Karpas-422 (cell line): ENCODE measurements around the gene WNT7A. TPM values are rescaled to one million over a fixed set of nuclear protein-coding genes. Genes with fewer than 3 reads are reported as not detected.

ENCODE experiments used
- DNase-seq: peaks from one replicate; pipeline ENCODE4 v3.0.0-alpha.2; 2015
- H2AFZ ChIP-seq: fragments of 200-600 bp; sonication (generic); 2 replicates; pipeline ENCODE4 v1.6.1; 2014; ENCODE audit warnings: antibody characterized with exemption, low read length, mixed read lengths
- H3K27ac ChIP-seq: fragments of 200-600 bp; sonication (generic); 2 replicates; pipeline ENCODE4 v1.5.1; 2014; ENCODE audit warnings: mild to moderate bottlenecking, low read length, moderate library complexity
- H3K27me3 ChIP-seq: fragments of 200-600 bp; sonication (generic); 2 replicates; pipeline ENCODE4 v1.6.1; 2014; ENCODE audit warnings: low read length, mixed read lengths
- H3K36me3 ChIP-seq: fragments of 200-600 bp; sonication (generic); 2 replicates; pipeline ENCODE4 v1.6.1; 2014; ENCODE audit warnings: low read length, mixed read lengths; ENCODE audit not compliant: insufficient read depth
- H3K4me1 ChIP-seq: fragments of 200-600 bp; sonication (generic); 2 replicates; pipeline ENCODE4 v1.6.1; 2014; ENCODE audit warnings: mild to moderate bottlenecking, low read length, mixed read lengths
- H3K4me2 ChIP-seq: fragments of 200-600 bp; sonication (generic); 2 replicates; pipeline ENCODE4 v1.6.1; 2014; ENCODE audit warnings: low read length, low read depth, mild to moderate bottlenecking; ENCODE audit not compliant: poor library complexity, severe bottlenecking
- H3K4me3 ChIP-seq: fragments of 200-600 bp; sonication (generic); 2 replicates; pipeline ENCODE4 v1.5.1; 2014; ENCODE audit warnings: mild to moderate bottlenecking, antibody characterized with exemption, low read length, mixed read lengths
- H3K79me2 ChIP-seq: fragments of 200-600 bp; sonication (generic); 2 replicates; pipeline ENCODE4 v1.6.1; 2014; ENCODE audit warnings: mild to moderate bottlenecking, low read length, mixed read lengths
- H3K9ac ChIP-seq: fragments of 200-600 bp; sonication (generic); 2 replicates; pipeline ENCODE4 v1.6.0; 2014; ENCODE audit warnings: low read length
- H3K9me2 ChIP-seq: fragments of 200-600 bp; sonication (generic), shearing (Covaris generic); replicated peaks from 2 replicates; pipeline ENCODE4 v1.6.0; 2014; ENCODE audit warnings: mild to moderate bottlenecking, low read length, moderate library complexity; ENCODE audit not compliant: insufficient read depth
- H3K9me3 ChIP-seq: fragments of 300-700, 200-600 bp; sonication (generic); 2 replicates; pipeline ENCODE4 v1.6.1; 2014; ENCODE audit warnings: low read length, mixed read lengths
- H4K20me1 ChIP-seq: fragments of 200-600 bp; sonication (generic); 2 replicates; pipeline ENCODE4 v1.6.1; 2014; ENCODE audit warnings: mild to moderate bottlenecking, antibody characterized with exemption, low read length, low read depth; ENCODE audit not compliant: insufficient read depth
- total RNA-seq: library from RNA; depleted of rRNA; stranded (reverse); fragments of >200 nt; shearing (Covaris generic); gene quantifications from 2 replicates; pipeline ENCODE4 v1.2.3, GENCODE V29; 2014; ENCODE audit warnings: low replicate concordance

WNT7A gene
- total RNA-seq, 1 experiment from 2014 or later = not detected

- Histone ChIP-seq H3K9me2 (no peaks in the 10 kb centered on the region), H3K79me2 (no peaks in the 10 kb centered on the region), H3K4me3 (no peak overlapping the region), H3K36me3 (no peaks in the 10 kb centered on the region), H3K27ac (no peak overlapping the region), H4K20me1 (no peaks in the 10 kb centered on the region), H3K27me3 (no peaks in the 10 kb centered on the region), H2AFZ (no peak overlapping the region), H3K4me2 (no peak overlapping the region), H3K9ac (no peak overlapping the region), H3K4me1 (no peaks in the 10 kb centered on the region), H3K9me3 (no peaks in the 10 kb centered on the region)
- no peak for DNase-seq
Measured at GRCh38 chr3:13828501-13829265, 51.2 kb downstream of the WNT7A start.

- Histone ChIP-seq H3K79me2 (no peaks in the 10 kb centered on the region), H3K4me2 (no peak overlapping the region), H3K36me3 (no peaks in the 10 kb centered on the region), H3K27me3 (no peaks in the 10 kb centered on the region), H3K9ac (no peak overlapping the region), H3K4me1 (no peaks in the 10 kb centered on the region), H3K9me3 (no peaks in the 10 kb centered on the region), H3K9me2 (no peaks in the 10 kb centered on the region), H3K4me3 (no peak overlapping the region), H3K27ac (no peak overlapping the region), H4K20me1 (no peaks in the 10 kb centered on the region), H2AFZ (no peak overlapping the region)
- no peak for DNase-seq
Measured at GRCh38 chr3:13827699-13828098, 52.2 kb downstream of the WNT7A start.

- H3K9me3 ChIP-seq = no peaks in the 10 kb centered on the region
- H3K4me1 ChIP-seq = no peaks in the 10 kb centered on the region
- no peak overlapping the region for H3K9ac ChIP-seq
- no peak overlapping the region for H3K4me3 ChIP-seq
- H2AFZ ChIP-seq = no peak overlapping the region
- no peaks in the 10 kb centered on the region for H3K79me2 ChIP-seq
- no peaks in the 10 kb centered on the region for H3K27me3 ChIP-seq
- H4K20me1 ChIP-seq = no peaks in the 10 kb centered on the region
- H3K36me3 ChIP-seq = no peaks in the 10 kb centered on the region
- H3K27ac ChIP-seq = no peak overlapping the region
- no peak overlapping the region for H3K4me2 ChIP-seq
- H3K9me2 ChIP-seq = no peaks in the 10 kb centered on the region
- DNase-seq = no peak
Measured at GRCh38 chr3:13827256-13827655, 52.6 kb downstream of the WNT7A start.

DNA sequence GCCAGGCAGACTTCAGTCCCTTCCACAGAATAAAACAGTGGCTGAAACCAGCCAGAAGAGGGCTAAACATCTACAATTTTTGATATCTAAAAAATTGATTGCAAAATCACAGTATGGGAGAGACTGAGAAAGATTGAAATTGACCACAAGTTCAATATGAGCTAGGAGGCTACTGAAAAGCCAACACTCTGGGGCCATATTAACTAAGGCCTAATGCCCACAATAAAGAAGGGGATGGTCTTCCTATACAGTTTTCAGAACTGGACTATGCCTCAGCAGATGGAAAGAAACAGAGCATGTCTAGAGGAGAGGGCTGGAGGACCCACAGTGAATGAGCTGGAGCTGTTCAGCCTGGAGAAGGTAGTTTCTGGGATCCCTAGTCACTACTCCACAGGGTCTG lies 53.2 kb downstream of the WNT7A start:
- Histone ChIP-seq H3K36me3 (no peaks in the 10 kb centered on the region), H2AFZ (no peak overlapping the region), H3K79me2 (no peaks in the 10 kb centered on the region), H3K27ac (no peak overlapping the region), H3K4me1 (no peaks in the 10 kb centered on the region), H4K20me1 (no peaks in the 10 kb centered on the region), H3K9ac (no peak overlapping the region), H3K4me2 (no peak overlapping the region), H3K9me3 (no peaks in the 10 kb centered on the region), H3K27me3 (no peaks in the 10 kb centered on the region), H3K4me3 (no peak overlapping the region), H3K9me2 (no peaks in the 10 kb centered on the region)
- DNase-seq = no peak

DNA sequence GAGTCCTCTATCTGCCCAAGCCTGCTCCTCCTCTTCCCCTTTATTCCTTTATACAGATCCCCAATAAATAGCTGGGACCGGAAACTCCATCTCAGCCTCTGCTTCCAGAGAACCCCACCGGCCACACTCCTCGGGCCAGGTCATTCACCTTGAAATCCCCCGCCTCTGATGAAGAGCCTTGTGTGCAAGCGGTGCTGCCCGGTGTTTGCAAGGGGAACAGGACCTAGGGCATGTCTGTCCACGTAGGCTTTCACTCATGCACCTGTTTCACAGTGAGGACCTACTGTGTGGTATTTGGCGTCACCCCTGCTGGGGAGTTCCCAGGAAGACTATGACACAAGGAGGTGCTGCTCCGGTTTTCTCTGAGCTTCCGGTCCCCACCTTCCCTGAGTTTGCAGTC lies 54.0 kb downstream of the WNT7A start:
- Histone ChIP-seq H3K9ac (no peak overlapping the region), H3K36me3 (no peaks in the 10 kb centered on the region), H2AFZ (no peak overlapping the region), H3K79me2 (no peaks in the 10 kb centered on the region), H3K27me3 (no peaks in the 10 kb centered on the region), H3K27ac (no peak overlapping the region), H3K9me2 (no peaks in the 10 kb centered on the region), H3K9me3 (no peaks in the 10 kb centered on the region), H3K4me1 (no peaks in the 10 kb centered on the region), H4K20me1 (no peaks in the 10 kb centered on the region), H3K4me3 (no peak overlapping the region), H3K4me2 (no peak overlapping the region)
- no peak for DNase-seq

- no peaks in the 10 kb centered on the region for H3K79me2 ChIP-seq
- no peaks in the 10 kb centered on the region for H3K36me3 ChIP-seq
- no peak overlapping the region for H3K4me3 ChIP-seq
- no peaks in the 10 kb centered on the region for H4K20me1 ChIP-seq
- H3K9me3 ChIP-seq = no peaks in the 10 kb centered on the region
- H2AFZ ChIP-seq = no peak overlapping the region
- H3K27ac ChIP-seq = no peak overlapping the region
- no peak for DNase-seq
- no peak overlapping the region for H3K4me2 ChIP-seq
- H3K27me3 ChIP-seq = no peaks in the 10 kb centered on the region
- no peaks in the 10 kb centered on the region for H3K9me2 ChIP-seq
- H3K9ac ChIP-seq = no peak overlapping the region
- H3K4me1 ChIP-seq = no peaks in the 10 kb centered on the region
Measured at GRCh38 chr3:13825311-13825579, 54.6 kb downstream of the WNT7A start.

- no peak overlapping the region for H3K4me2 ChIP-seq
- H3K36me3 ChIP-seq = no peaks in the 10 kb centered on the region
- DNase-seq = no peak
Measured at GRCh38 chr3:13824521-13825310, 55.2 kb downstream of the WNT7A start.

DNA sequence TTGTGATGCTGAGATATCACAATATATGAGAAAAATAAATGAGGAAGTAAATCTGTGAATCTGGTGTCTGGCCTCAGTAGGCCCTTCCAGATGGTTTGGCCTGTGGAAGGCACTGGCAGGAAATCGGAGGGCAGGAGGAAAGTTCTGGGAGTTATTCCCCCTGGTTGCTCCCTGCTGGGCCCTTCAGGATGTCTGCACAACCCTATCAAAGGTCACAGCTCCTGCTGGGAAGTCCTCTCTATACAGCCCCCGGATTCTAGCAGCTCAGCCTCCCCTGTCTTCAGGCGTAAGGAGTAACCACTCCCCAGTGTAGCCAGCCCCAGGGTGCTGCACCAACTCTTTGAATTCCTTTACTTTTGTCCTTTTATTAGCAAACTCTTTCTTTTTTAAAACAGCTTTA lies 56.2 kb downstream of the WNT7A start:
- H3K9me3 ChIP-seq = no peaks in the 10 kb centered on the region
- H3K4me3 ChIP-seq = no peak overlapping the region
- H4K20me1 ChIP-seq = no peaks in the 10 kb centered on the region
- H3K27ac ChIP-seq = no peak overlapping the region
- no peaks in the 10 kb centered on the region for H3K36me3 ChIP-seq
- no peak overlapping the region for H3K9ac ChIP-seq
- no peaks in the 10 kb centered on the region for H3K79me2 ChIP-seq
- H2AFZ ChIP-seq = no peak overlapping the region
- H3K9me2 ChIP-seq = no peaks in the 10 kb centered on the region
- no peaks in the 10 kb centered on the region for H3K4me1 ChIP-seq
- H3K4me2 ChIP-seq = no peak overlapping the region
- H3K27me3 ChIP-seq = no peaks in the 10 kb centered on the region
- no peak for DNase-seq

More at GRCh38 chr3:13824521-13825310, 55.2 kb downstream of the WNT7A start:
- no peak overlapping the region for H3K27ac ChIP-seq
- H3K9me3 ChIP-seq = no peaks in the 10 kb centered on the region
- H3K4me3 ChIP-seq = no peak overlapping the region
- H4K20me1 ChIP-seq = no peaks in the 10 kb centered on the region
- no peaks in the 10 kb centered on the region for H3K27me3 ChIP-seq
- H3K4me1 ChIP-seq = no peaks in the 10 kb centered on the region
- H2AFZ ChIP-seq = no peak overlapping the region
- H3K79me2 ChIP-seq = no peaks in the 10 kb centered on the region
- no peak overlapping the region for H3K9ac ChIP-seq
- H3K9me2 ChIP-seq = no peaks in the 10 kb centered on the region
